Caco-2 (cell line): ENCODE results near the gene ELOA2. TPM values are rescaled to one million over a fixed set of nuclear protein-coding genes. Genes with fewer than 3 reads are reported as not detected.

Experiments
- BruUV-seq: library from RNA; stranded (reverse); fragments of 400-500 nt; replicated peaks from 2 replicates; lab custom pipeline; 2021; lab: Mats Ljungman, UMichigan
- CTCF ChIA-PET: fragments of 300-600 bp; sonication (Branson Sonifier 250); formaldehyde crosslinking; loops from one replicate; lab custom pipeline; 2022; ENCODE audit warnings: antibody characterized with exemption; lab: Charles Lee
- POLR2A ChIA-PET: fragments of 300-600 bp; sonication (Branson Sonifier 250); formaldehyde crosslinking; loops from one replicate; lab custom pipeline; 2022; ENCODE audit warnings: antibody characterized with exemption; lab: Charles Lee
- DNase-seq, 2 experiments: peaks; one replicate each; pipeline versions ENCODE4 v3.0.0 to v3.0.0-alpha.2; 2020 to 2022
- H3K27me3 ChIP-seq: replicated peaks from 2 replicates; pipeline ENCODE4 v1.6.0; 2011; ENCODE audit warnings: low read length; ENCODE audit not compliant: control insufficient read depth, insufficient read depth
- H3K36me3 ChIP-seq: 2 replicates; pipeline ENCODE4 v1.5.1; 2011; ENCODE audit warnings: low read length; ENCODE audit not compliant: control insufficient read depth, insufficient read depth
- H3K4me1 ChIP-seq: fragments of 250-450 bp; sonication (Bioruptor Pico); 2 replicates; pipeline ENCODE4 v1.5.1; 2020; ENCODE audit warnings: mild to moderate bottlenecking
- H3K4me3 ChIP-seq: 2 replicates; pipeline ENCODE4 v1.5.1; 2011; ENCODE audit warnings: low read depth, mild to moderate bottlenecking, control low read depth, low read length
- H3K9me3 ChIP-seq: fragments of 250-450 bp; sonication (Bioruptor Pico); 2 replicates; pipeline ENCODE4 v1.5.1; 2020; ENCODE audit warnings: mild to moderate bottlenecking, moderate library complexity
- H3K27ac Mint-ChIP-seq: one replicate; pipeline ENCODE4 v1.8.0; 2022; ENCODE audit warnings: mixed read lengths; ENCODE audit not compliant: unreplicated experiment
- H3K27me3 Mint-ChIP-seq: one replicate; pipeline ENCODE4 v1.8.0; 2022; ENCODE audit warnings: mixed read lengths; ENCODE audit not compliant: insufficient read depth, unreplicated experiment
- H3K36me3 Mint-ChIP-seq: one replicate; pipeline ENCODE4 v1.8.0; 2022; ENCODE audit warnings: mild to moderate bottlenecking, mixed read lengths; ENCODE audit not compliant: insufficient read depth, unreplicated experiment
- H3K4me1 Mint-ChIP-seq: one replicate; pipeline ENCODE4 v1.8.0; 2022; ENCODE audit warnings: low read depth, mixed read lengths; ENCODE audit not compliant: unreplicated experiment
- H3K4me3 Mint-ChIP-seq: one replicate; pipeline ENCODE4 v1.8.0; 2022; ENCODE audit warnings: mild to moderate bottlenecking, moderate library complexity, mixed read lengths; ENCODE audit not compliant: unreplicated experiment
- H3K9me3 Mint-ChIP-seq: one replicate; pipeline ENCODE4 v1.8.0; 2022; ENCODE audit warnings: mixed read lengths; ENCODE audit not compliant: unreplicated experiment
- CTCF ChIP-seq, 2 experiments: fragments of 200-600 bp in 1 of 2; IDR thresholded peaks; 1 replicate in 1 of 2; 2 replicates in 1 of 2; pipeline versions ENCODE4 v1.5.1 to v1.8.0; 2011 to 2022; ENCODE audit warnings: antibody characterized with exemption in 1 of 2, control low read depth in 1 of 2, inconsistent platforms in 1 of 2, low read depth in 1 of 2, low read length in 1 of 2, mild to moderate bottlenecking in 1 of 2, moderate library complexity in 1 of 2; ENCODE audit not compliant: insufficient read depth in 1 of 2, severe bottlenecking in 1 of 2, unreplicated experiment in 1 of 2
- intact Hi-C: fragments of 100-400 bp; cut with micrococcal nuclease; formaldehyde crosslinking; loops from one replicate; pipeline ENCODE4 v1.10.0; 2022; ENCODE audit not compliant: unreplicated experiment
- total RNA-seq: library from RNA; stranded (reverse); gene quantifications from 2 replicates; pipeline ENCODE4 v1.2.3, GENCODE V29; 2022

Gene ELOA2
- total RNA-seq, 1 experiment from 2014 or later: not detected

- Mint-ChIP-seq H3K9me3 (no peaks in the 10 kb centered on the region), H3K4me1 (no peaks in the 10 kb centered on the region), H3K27ac (no peak overlapping the region), H3K4me3 (no peak overlapping the region), H3K27me3 (peaks cover 3% of the 10 kb centered on the region), H3K36me3 (no peaks in the 10 kb centered on the region)
- no peaks in the 10 kb centered on the region for H3K36me3 ChIP-seq
- H3K9me3 ChIP-seq: no peaks in the 10 kb centered on the region
- no peak for TF ChIP-seq CTCF (IDR thresholded peaks at IDR 0.05; ENCODE audit: insufficient read depth in 1 of 2, low read depth in 1 of 2, low read length in 1 of 2, severe bottlenecking in 1 of 2, unreplicated experiment in 1 of 2)
- H3K27me3 ChIP-seq: no peaks in the 10 kb centered on the region
- CTCF ChIA-PET: no interaction called here
- DNase-seq: no peak
- intact Hi-C loops: no loop called here
- no peak overlapping the region for H3K4me3 ChIP-seq
- no peaks in the 10 kb centered on the region for H3K4me1 ChIP-seq
- POLR2A ChIA-PET: no interaction called here
- BruUV-seq: no TSS peak
Observed at GRCh38 chr18:47077111-47077510, 41.7 kb upstream of the ELOA2 start.

- Histone ChIP-seq H3K36me3 (no peaks in the 10 kb centered on the region), H3K4me3 (no peak overlapping the region), H3K27me3 (no peaks in the 10 kb centered on the region), H3K4me1 (no peaks in the 10 kb centered on the region), H3K9me3 (no peaks in the 10 kb centered on the region)
- H3K36me3 Mint-ChIP-seq: no peaks in the 10 kb centered on the region
- H3K4me3 Mint-ChIP-seq: no peak overlapping the region
- CTCF ChIA-PET: no interaction called here
- POLR2A ChIA-PET: no interaction called here
- H3K27ac Mint-ChIP-seq: no peak overlapping the region
- intact Hi-C loops: no loop called here
- peaks cover 3% of the 10 kb centered on the region for H3K27me3 Mint-ChIP-seq
- no peaks in the 10 kb centered on the region for H3K4me1 Mint-ChIP-seq
- no TSS peak for BruUV-seq
- no peak for DNase-seq
- H3K9me3 Mint-ChIP-seq: no peaks in the 10 kb centered on the region
- no peak for TF ChIP-seq CTCF (IDR thresholded peaks at IDR 0.05; ENCODE audit: insufficient read depth in 1 of 2, low read depth in 1 of 2, low read length in 1 of 2, severe bottlenecking in 1 of 2, unreplicated experiment in 1 of 2)
Observed at GRCh38 chr18:47075098-47075883, 39.9 kb upstream of the ELOA2 start.

- no peak overlapping the region for H3K4me3 ChIP-seq
- Mint-ChIP-seq H3K9me3 (no peaks in the 10 kb centered on the region), H3K36me3 (no peaks in the 10 kb centered on the region), H3K4me1 (no peaks in the 10 kb centered on the region), H3K27me3 (peaks cover 7% of the 10 kb centered on the region), H3K4me3 (no peak overlapping the region), H3K27ac (no peak overlapping the region)
- no TSS peak for BruUV-seq
- H3K4me1 ChIP-seq: no peaks in the 10 kb centered on the region
- no peak for TF ChIP-seq CTCF (IDR thresholded peaks at IDR 0.05; ENCODE audit: insufficient read depth in 1 of 2, low read depth in 1 of 2, low read length in 1 of 2, severe bottlenecking in 1 of 2, unreplicated experiment in 1 of 2)
- DNase-seq: no peak
- CTCF ChIA-PET: no interaction called here
- POLR2A ChIA-PET: no interaction called here
- intact Hi-C loops: no loop called here
- no peaks in the 10 kb centered on the region for H3K36me3 ChIP-seq
- no peaks in the 10 kb centered on the region for H3K9me3 ChIP-seq
- H3K27me3 ChIP-seq: no peaks in the 10 kb centered on the region
Observed at GRCh38 chr18:47067648-47068047, 32.2 kb upstream of the ELOA2 start.
